ENCODE results near the gene RETREG1. TPM values are rescaled to one million over a fixed set of nuclear protein-coding genes. Genes with fewer than 3 reads are reported as not detected.

Gene RETREG1
- total RNA-seq, 2 donors from 2014 or later = 29.4 to 30.2 TPM

DNA sequence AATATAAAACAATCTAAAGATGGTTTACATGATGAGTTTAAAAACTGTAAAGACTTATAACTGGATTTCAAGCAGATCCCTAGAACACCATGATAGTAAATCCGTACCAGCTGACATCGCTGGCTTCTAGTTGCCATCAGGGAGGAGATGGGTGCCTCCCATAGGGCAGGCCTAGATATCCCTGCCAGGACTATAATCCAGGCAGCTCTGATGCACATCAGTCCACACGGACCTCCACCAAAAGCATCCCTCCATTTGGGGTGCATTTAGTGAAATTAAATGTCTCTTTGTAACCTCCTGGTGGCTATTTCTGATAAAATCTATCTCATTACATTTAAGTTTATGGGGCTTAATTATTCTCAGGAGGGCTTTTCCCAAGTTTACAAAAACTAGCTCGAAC, 45.8 kb downstream of the RETREG1 start:
- no peak for DNase-seq
- Mint-ChIP-seq H3K27ac (no peak overlapping the region), H3K4me1 (ENCODE audit: low read depth) (peaks cover 47% of the 10 kb centered on the region), H3K4me3 (no peak overlapping the region), H3K27me3 (ENCODE audit: low read depth) (no peaks in the 10 kb centered on the region), H3K9me3 (no peaks in the 10 kb centered on the region), H3K36me3 (ENCODE audit: insufficient read depth in 2 of 2) (peaks cover 5 to 7% of the 10 kb centered on the region in 2 donors)
- ATAC-seq (replicated peaks in 1 of 2) = no peak

DNA sequence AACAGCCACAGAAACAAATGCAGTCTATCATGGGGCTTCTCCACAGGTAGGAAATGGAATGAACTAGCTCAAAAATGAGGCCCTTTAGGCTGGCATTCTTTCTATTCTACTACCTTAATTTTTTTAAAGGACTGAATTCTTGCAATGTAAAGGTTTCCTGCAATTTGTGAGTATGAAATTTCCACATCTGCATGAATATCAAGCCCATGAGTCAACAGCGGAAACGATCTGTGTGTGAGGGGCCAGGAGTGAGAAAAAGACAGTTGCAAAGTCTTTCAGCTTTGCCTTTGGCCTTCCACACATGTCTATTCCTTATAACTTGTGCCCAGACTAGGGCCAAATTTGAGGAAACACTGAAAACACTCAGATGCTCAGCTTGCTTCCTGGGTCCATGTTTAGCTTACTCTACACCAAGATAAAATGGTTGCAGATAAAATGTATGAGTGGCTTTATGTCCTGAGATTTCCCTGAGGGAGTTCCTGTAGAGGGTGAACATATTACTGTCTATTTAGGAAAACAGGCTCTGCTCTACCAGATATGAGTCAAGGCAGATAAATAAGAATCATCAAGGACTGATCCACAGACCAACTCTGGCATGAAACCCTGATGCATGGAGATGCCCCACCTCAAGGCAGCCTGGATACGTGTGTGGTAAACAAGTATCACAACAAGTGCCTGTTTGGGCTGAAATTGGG, 46.5 kb downstream of the RETREG1 start:
- ATAC-seq (replicated peaks in 1 of 2) (no peak), DNase-seq (no peak)
- no peaks in the 10 kb centered on the region for H3K27me3 Mint-ChIP-seq (ENCODE audit: low read depth)
- H3K4me1 Mint-ChIP-seq (ENCODE audit: low read depth) = peaks cover 49% of the 10 kb centered on the region
- peaks cover 7% of the 10 kb centered on the region in 2 donors for H3K36me3 Mint-ChIP-seq (ENCODE audit: insufficient read depth in 2 of 2)
- H3K27ac Mint-ChIP-seq = no peak overlapping the region
- no peaks in the 10 kb centered on the region for H3K9me3 Mint-ChIP-seq
- no peak overlapping the region for H3K4me3 Mint-ChIP-seq

DNA sequence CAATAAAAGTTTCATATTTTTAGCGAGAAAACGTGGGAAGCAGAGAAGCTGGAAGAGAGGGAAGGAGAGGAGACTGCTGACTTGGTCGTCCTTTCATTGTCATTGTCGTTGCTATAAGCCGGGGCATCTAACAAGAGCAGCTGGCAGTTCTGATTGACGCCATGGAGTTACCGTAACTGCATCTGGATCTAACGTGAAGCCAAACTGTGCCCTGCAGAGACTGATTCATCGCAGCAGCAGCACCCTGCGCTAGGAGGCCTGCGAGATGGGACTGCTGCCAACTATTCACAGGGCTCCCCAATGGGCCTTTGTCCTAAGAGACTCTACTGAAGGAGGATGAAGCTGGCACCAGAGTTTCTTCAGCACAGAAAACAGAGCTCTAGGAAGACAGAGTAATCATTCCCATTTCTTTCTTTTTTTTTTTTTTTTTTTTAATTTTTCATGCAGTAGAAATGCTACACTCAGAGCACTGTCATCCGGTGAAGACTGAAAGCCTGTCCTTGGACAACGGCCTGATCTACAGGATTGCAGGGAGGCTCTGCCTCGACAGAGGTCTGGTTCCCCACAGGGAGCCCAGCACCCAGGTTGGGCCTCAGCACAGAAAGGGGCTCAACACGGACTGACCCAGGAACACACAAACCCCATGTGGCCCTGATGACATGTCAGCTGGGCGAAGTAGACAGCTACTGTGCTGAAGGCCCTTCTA, 47.8 kb downstream of the RETREG1 start:
- Mint-ChIP-seq H3K27me3 (ENCODE audit: low read depth) (no peaks in the 10 kb centered on the region), H3K36me3 (ENCODE audit: insufficient read depth in 2 of 2) (peaks cover 7% of the 10 kb centered on the region in 2 donors), H3K4me1 (ENCODE audit: low read depth) (peaks cover 44% of the 10 kb centered on the region), H3K9me3 (no peaks in the 10 kb centered on the region), H3K27ac (no peak overlapping the region), H3K4me3 (no peak overlapping the region)
- ATAC-seq (replicated peaks in 1 of 2) = no peak
- no peak for DNase-seq

DNA sequence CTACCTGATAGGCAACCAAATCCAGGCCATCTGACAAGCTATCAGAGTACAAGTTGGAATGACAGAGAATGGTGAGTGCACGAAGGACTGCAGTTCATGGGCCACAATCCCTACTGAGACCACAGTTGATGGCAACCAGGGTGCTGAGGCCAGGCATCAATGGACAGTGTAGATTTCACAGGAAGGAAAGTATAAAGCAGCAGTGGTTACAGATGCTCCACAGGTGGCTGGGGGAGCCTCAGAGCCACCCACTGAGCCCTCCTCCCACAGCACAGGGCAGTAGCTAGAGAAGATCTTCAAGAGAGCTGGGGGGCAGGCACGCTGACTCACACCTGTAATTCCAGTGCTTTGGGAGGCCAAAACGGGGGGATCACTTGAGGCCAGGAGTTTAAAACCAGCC, 49.4 kb downstream of the RETREG1 start:
- DNase-seq = no peak
- no peak for ATAC-seq (replicated peaks in 1 of 2)
- Mint-ChIP-seq H3K9me3 (no peaks in the 10 kb centered on the region), H3K4me3 (no peak overlapping the region), H3K27ac (peak overlapping the region; percentile 36), H3K4me1 (ENCODE audit: low read depth) (peaks cover 36% of the 10 kb centered on the region), H3K36me3 (ENCODE audit: insufficient read depth in 2 of 2) (peaks cover 7 to 9% of the 10 kb centered on the region in 2 donors), H3K27me3 (ENCODE audit: low read depth) (no peaks in the 10 kb centered on the region)

DNA sequence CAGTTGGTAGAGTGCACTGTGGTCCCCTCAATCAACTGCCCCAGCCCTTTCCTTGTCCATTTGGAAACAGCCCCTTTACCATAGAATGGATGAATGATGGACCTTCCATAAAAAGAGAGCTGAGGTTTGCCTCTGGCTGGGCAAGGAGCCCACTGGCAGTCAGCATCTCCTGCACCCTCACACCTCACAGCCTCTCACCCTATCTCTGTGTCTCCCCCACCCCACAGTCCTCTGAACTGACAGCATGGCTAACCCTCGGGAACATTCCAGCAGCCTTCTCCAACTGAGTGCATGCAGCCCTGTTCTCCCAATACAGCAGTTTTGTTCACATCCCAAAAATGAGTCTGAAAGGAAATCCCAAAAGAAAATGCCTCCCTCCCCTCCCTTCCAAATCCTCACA, 51.7 kb downstream of the RETREG1 start:
- H3K36me3 Mint-ChIP-seq (ENCODE audit: insufficient read depth in 2 of 2) = peaks cover 7 to 9% of the 10 kb centered on the region in 2 donors
- H3K9me3 Mint-ChIP-seq = no peaks in the 10 kb centered on the region
- H3K27me3 Mint-ChIP-seq (ENCODE audit: low read depth) = no peaks in the 10 kb centered on the region
- ATAC-seq (replicated peaks in 1 of 2) = no peak
- H3K4me3 Mint-ChIP-seq = no peak overlapping the region
- no peak overlapping the region for H3K27ac Mint-ChIP-seq
- DNase-seq = no peak
- peaks cover 30% of the 10 kb centered on the region for H3K4me1 Mint-ChIP-seq (ENCODE audit: low read depth)

DNA sequence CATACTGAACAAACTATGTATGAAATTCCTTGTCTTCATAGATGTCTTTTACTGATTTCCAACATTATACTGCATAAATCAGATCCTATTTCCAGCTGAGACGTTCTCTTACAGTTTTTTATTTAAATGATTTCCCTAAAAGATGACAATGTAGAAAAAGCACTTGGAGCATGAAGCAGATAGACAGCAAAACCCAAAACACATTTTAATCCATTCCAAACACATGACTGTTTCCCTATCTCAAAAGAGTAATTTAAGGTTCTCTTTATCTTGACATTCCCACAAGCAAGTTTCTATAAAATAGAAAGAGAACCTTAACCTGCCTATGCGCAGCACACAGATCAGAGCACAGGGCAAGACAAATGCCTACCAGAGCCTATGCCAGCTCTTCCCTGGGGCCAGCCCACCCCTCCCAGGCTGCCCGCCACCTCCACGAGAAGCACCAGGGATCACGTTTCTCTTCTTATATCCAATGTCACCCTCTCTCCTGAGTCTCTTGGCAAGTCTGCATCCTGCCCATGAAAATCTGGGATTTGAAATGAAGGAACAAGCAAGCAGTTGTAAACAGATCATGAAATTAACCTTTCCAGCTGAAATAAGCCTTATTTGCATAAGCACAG, 52.4 kb downstream of the RETREG1 start:
- Mint-ChIP-seq H3K36me3 (ENCODE audit: insufficient read depth in 2 of 2) (peaks cover 7 to 9% of the 10 kb centered on the region in 2 donors), H3K27ac (no peak overlapping the region), H3K9me3 (no peaks in the 10 kb centered on the region), H3K4me3 (no peak overlapping the region), H3K27me3 (ENCODE audit: low read depth) (no peaks in the 10 kb centered on the region), H3K4me1 (ENCODE audit: low read depth) (peaks cover 25% of the 10 kb centered on the region)
- ATAC-seq (replicated peaks in 1 of 2) (no peak), DNase-seq (no peak)

DNA sequence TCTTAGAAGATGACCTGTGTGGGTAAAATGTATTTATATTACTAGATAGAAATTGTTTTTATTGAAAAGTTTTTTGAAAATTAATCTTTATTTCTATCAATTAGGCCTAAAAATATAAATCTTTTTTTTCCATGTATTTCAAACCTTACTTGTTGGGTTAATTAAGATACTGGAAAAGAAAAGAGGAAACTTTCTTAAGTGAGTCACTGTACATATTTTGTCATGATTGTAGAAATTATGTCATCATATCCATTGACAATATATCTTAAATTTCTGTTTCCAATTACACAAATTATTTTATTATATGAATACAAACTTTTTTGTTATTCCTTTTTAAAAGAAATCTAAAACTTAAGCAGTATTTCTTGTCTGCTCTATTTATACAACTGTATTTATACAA, 53.1 kb downstream of the RETREG1 start:
- no peak for DNase-seq
- no peaks in the 10 kb centered on the region for H3K9me3 Mint-ChIP-seq
- ATAC-seq (replicated peaks in 1 of 2) = no peak
- no peaks in the 10 kb centered on the region for H3K27me3 Mint-ChIP-seq (ENCODE audit: low read depth)
- H3K27ac Mint-ChIP-seq = no peak overlapping the region
- no peak overlapping the region for H3K4me3 Mint-ChIP-seq
- H3K4me1 Mint-ChIP-seq (ENCODE audit: low read depth) = peaks cover 22% of the 10 kb centered on the region
- H3K36me3 Mint-ChIP-seq (ENCODE audit: insufficient read depth in 2 of 2) = peaks cover 7 to 9% of the 10 kb centered on the region in 2 donors

DNA sequence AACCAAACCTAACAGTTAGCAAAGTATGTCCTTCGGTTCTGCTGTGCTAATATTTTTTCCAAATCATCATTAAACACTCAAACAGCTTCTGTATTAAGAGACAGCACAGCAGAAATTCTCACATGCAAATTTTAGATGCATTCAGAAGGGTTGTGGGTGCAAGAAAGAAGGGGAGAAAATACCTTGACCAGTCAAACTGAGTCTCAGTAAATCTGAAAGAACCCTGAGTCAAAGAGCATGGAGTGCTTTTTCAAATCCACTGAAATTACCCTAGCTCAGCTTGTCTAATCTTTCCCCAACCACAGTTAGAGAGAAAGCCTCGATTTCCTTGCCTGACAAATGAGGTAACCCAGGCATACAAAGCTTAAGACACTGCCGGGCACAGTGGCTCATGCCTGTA, 55.1 kb downstream of the RETREG1 start:
- no peaks in the 10 kb centered on the region for H3K27me3 Mint-ChIP-seq (ENCODE audit: low read depth)
- no peak overlapping the region for H3K4me3 Mint-ChIP-seq
- ATAC-seq (replicated peaks in 1 of 2) (no peak), DNase-seq (no peak)
- H3K4me1 Mint-ChIP-seq (ENCODE audit: low read depth) = peaks cover 10% of the 10 kb centered on the region
- H3K27ac Mint-ChIP-seq = no peak overlapping the region
- H3K9me3 Mint-ChIP-seq = no peaks in the 10 kb centered on the region
- peaks cover 3 to 4% of the 10 kb centered on the region in 2 donors for H3K36me3 Mint-ChIP-seq (ENCODE audit: insufficient read depth in 2 of 2)

DNA sequence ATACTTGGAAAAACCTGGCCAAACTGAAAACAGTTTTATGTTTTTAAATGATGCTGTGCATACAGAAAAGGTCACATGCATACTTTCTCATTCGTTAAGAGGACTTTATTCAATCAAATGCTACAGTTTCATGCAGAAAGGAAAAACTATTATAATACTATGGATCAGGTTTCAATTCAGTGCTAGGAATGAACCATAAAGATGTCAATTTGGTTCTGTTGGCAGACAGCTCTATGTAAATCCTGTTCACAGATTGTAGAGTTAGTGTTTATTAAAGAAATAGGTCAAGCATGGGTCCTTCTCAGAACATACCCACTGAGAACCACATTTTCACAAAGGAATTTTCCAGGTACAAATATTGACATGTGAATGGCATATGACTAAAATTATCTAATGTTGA, 57.1 kb downstream of the RETREG1 start:
- Mint-ChIP-seq H3K27ac (no peak overlapping the region), H3K36me3 (ENCODE audit: insufficient read depth in 2 of 2) (peaks cover 2 to 3% of the 10 kb centered on the region in 2 donors), H3K9me3 (no peaks in the 10 kb centered on the region), H3K4me1 (ENCODE audit: low read depth) (peaks cover 11% of the 10 kb centered on the region), H3K27me3 (ENCODE audit: low read depth) (no peaks in the 10 kb centered on the region), H3K4me3 (no peak overlapping the region)
- DNase-seq (no peak), ATAC-seq (replicated peaks in 1 of 2) (no peak)

DNA sequence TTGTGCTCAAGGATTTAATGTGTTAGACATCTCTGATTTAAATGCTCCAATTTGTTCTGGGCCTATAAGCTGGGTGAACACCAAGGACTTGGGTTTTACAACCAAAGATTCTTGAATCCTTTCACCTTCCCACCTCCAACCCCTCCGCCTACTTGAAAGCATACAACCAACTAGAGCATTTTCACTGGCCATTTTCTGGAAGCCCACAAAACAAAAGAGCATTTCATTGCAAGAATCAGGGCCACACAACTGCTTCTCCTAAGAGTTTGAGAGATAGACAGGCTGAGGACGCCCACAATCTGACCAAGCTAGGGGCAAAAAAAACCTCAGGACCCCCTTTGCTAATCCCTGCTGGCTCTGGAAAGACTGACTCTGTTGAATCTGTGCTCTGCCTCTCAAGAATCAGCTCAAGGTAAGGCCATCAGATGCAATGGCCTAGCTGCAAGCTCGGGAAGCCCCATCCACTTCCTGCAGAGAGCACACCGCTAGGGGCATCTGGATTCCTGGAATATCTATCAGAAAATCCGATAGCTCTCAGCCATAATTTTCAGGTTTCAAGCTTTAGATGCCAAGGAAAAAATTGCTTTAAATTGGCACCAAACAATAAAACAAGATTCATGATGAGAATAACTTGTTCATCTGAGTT, 57.7 kb downstream of the RETREG1 start:
- peaks cover 11% of the 10 kb centered on the region for H3K4me1 Mint-ChIP-seq (ENCODE audit: low read depth)
- no peaks in the 10 kb centered on the region for H3K9me3 Mint-ChIP-seq
- DNase-seq = no peak
- ATAC-seq (replicated peaks in 1 of 2) = no peak
- peaks cover 2 to 3% of the 10 kb centered on the region in 2 donors for H3K36me3 Mint-ChIP-seq (ENCODE audit: insufficient read depth in 2 of 2)
- no peaks in the 10 kb centered on the region for H3K27me3 Mint-ChIP-seq (ENCODE audit: low read depth)
- no peak overlapping the region for H3K4me3 Mint-ChIP-seq
- H3K27ac Mint-ChIP-seq = no peak overlapping the region

DNA sequence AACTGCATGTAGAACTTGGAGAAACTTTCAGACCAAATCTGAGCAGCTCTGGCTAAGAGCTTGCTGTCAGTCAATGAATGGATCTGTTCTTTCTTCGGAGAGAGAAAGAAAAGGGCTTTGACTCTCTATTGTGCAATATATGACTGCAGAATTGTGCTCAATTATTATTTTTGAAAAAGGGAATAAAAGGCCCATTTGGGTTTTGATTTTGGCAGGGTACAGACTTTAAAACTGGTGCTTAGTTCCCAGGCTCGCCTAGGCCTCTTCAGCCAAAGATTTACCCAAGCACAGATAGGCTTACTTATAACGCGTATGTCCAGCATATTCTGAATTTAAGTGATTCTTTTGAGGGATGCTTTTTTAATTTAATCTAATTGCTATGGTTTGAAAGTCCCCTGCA, 59.3 kb downstream of the RETREG1 start:
- no peak overlapping the region for H3K27ac Mint-ChIP-seq
- no peak for ATAC-seq (replicated peaks in 1 of 2)
- H3K36me3 Mint-ChIP-seq (ENCODE audit: insufficient read depth in 2 of 2) = peaks cover under 1 to 3% of the 10 kb centered on the region in 2 donors

DNA sequence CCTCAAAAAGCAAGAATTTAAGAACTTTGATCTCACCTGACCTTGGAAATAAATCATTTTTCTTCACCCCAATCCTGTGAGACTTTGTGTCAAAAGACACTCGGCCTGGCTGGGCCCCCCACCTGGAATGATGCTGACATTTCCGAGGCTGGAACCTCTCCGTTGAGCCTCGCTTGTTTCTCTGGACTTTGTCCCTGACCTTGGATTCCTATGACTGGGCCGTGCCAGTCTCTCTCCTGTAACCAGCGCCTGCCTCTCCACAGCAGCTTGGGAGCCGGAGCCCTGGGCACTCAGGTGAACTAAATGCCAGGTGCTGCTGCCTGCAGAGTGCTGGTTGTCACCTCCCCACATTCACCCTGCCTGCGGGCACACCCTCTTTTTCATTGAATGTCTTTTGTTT, 62.7 kb downstream of the RETREG1 start:
- Mint-ChIP-seq H3K36me3 (ENCODE audit: insufficient read depth in 2 of 2) (peaks cover 0 to 3% of the 10 kb centered on the region in 2 donors), H3K27me3 (ENCODE audit: low read depth) (no peaks in the 10 kb centered on the region), H3K9me3 (no peaks in the 10 kb centered on the region), H3K27ac (no peak overlapping the region), H3K4me3 (no peak overlapping the region), H3K4me1 (ENCODE audit: low read depth) (peaks cover 35% of the 10 kb centered on the region)
- DNase-seq (no peak), ATAC-seq (replicated peaks in 1 of 2) (no peak)

More for the DNA sequence above, 59.3 kb downstream of the RETREG1 start:
- peaks cover 18% of the 10 kb centered on the region for H3K4me1 Mint-ChIP-seq (ENCODE audit: low read depth)
- no peaks in the 10 kb centered on the region for H3K9me3 Mint-ChIP-seq
- no peak for DNase-seq
- H3K4me3 Mint-ChIP-seq = no peak overlapping the region
- H3K27me3 Mint-ChIP-seq (ENCODE audit: low read depth) = no peaks in the 10 kb centered on the region

Data from activated T-cell treated with anti-CD3 and anti-CD28 coated beads, Interleukin-2, amount 50 U/mL, for 72 hours (primary cell).